ACC112 (cell line): Measurements from ENCODE around the gene APOBEC4.
"Not testable (repeated sequence)": the region's sequence is repeated elsewhere in the genome, so short reads cannot be mapped to it uniquely, and the experiment has no call there.

Experiments
- H2AFZ ChIP-seq: fragments of 200-600 bp; sonication (generic); one replicate; pipeline ENCODE4 v1.6.0; 2017; ENCODE audit warnings: antibody characterized with exemption, low read length; ENCODE audit not compliant: unreplicated experiment
- H3K27ac ChIP-seq: fragments of 200-600 bp; sonication (generic); 2 replicates; pipeline ENCODE4 v1.5.1; 2014; ENCODE audit warnings: low read depth, mild to moderate bottlenecking, antibody characterized with exemption, low read length, moderate library complexity
- H3K27me3 ChIP-seq: fragments of 200-600 bp; sonication (generic); 2 replicates; pipeline ENCODE4 v1.6.1; 2014; ENCODE audit warnings: mild to moderate bottlenecking, antibody characterized with exemption, low read length, moderate library complexity, mixed read lengths; ENCODE audit not compliant: insufficient read depth
- H3K36me3 ChIP-seq: fragments of 200-600 bp; sonication (generic); 2 replicates; pipeline ENCODE4 v1.6.1; 2016; ENCODE audit warnings: mild to moderate bottlenecking, antibody characterized with exemption, low read length, moderate library complexity, mixed read lengths; ENCODE audit not compliant: insufficient read depth
- H3K4me1 ChIP-seq: fragments of 200-600 bp; sonication (generic); one replicate; pipeline ENCODE4 v1.6.1; 2016; ENCODE audit warnings: low read length, mixed read lengths; ENCODE audit not compliant: insufficient read depth, unreplicated experiment, control insufficient read depth
- H3K4me3 ChIP-seq: fragments of 200-600 bp; sonication (generic); 2 replicates; pipeline ENCODE4 v1.5.1; 2014; ENCODE audit warnings: mild to moderate bottlenecking, low read depth, low read length
- H3K79me2 ChIP-seq: fragments of 200-600 bp; sonication (generic); one replicate; pipeline ENCODE4 v1.6.0; 2016; ENCODE audit warnings: low read length; ENCODE audit not compliant: control insufficient read depth, unreplicated experiment, insufficient read depth

Gene APOBEC4

DNA sequence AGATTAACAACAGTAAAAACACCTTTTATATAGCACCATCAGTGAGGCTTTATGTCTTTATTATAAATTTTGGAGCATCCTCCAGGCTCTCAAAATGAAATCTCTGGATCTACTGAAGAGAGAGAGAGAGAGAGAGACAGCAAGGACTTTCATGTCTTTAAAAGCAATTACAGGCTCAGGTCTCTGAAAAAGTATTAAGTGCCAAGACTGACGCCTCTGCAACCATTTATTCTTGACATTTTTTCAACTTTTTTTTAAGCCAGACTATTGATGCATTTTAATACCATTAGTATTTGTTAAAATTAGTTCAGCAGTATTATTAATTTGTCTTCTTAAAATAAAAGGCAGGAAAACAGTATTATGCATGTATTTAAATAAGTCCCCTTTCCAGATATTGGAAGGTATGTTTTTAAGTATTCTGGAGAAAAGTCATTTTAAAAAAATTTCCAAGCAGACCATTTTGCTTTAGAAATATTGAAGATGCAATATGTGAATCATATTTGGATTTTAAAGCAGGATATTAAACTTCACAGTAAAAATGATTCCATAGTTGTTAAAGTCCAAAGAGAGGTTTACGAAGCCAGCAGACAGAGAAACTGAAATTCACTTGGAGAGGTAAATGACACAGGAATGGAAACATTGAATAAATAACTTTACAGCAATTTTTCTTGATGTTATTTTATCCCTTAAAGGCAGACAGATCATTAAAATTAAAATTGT is 35.4 kb upstream of the APOBEC4 start:
- Histone ChIP-seq H2AFZ (no peak overlapping the region), H3K4me3 (no peak overlapping the region)

DNA sequence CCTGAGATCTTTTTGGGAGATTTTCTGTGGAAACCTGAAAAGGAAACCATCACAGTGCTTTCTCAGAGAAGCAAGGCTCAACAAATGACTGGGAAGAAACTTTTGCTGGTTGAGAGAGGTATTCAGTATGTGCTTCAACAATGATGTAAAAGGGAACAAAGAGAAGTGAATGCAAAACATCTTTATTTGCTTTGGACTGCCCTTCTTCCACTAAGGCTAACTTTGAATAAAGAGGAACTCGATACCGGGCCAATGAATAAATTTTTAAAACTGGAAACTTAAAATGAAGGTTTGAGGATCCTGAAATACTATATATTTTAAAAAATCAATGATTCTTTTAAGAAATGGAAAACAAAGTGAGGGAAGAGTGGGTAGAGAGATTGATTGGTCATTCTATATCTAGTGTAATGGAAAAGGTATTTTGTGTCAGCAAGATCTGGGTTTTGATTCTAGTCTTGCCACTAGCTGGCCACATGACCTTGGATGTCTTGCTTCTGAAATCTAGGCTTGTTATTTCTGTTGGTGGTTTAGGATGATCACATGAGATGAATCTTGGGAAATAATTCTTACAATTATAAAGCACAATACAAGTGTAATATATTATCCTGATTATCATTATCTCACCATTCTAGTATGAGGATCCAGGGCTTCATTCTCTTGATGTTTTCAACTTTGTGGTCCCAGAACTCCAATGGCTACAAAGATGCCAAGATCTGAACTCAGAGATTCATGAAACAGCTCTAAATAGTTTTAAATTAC is 34.6 kb upstream of the APOBEC4 start:
- H3K4me3 ChIP-seq, result no peak overlapping the region
- no peaks in the 10 kb centered on the region for H3K36me3 ChIP-seq
- no peak overlapping the region for H2AFZ ChIP-seq
- no peaks in the 10 kb centered on the region for H3K79me2 ChIP-seq
- H3K4me1 ChIP-seq, result no peaks in the 10 kb centered on the region
- H3K27ac ChIP-seq, result no peak overlapping the region
- H3K27me3 ChIP-seq, result no peaks in the 10 kb centered on the region

More for the DNA sequence above, 35.4 kb upstream of the APOBEC4 start:
- Histone ChIP-seq H3K27me3 (no peaks in the 10 kb centered on the region), H3K79me2 (no peaks in the 10 kb centered on the region), H3K27ac (no peak overlapping the region), H3K4me1 (no peaks in the 10 kb centered on the region), H3K36me3 (no peaks in the 10 kb centered on the region)

DNA sequence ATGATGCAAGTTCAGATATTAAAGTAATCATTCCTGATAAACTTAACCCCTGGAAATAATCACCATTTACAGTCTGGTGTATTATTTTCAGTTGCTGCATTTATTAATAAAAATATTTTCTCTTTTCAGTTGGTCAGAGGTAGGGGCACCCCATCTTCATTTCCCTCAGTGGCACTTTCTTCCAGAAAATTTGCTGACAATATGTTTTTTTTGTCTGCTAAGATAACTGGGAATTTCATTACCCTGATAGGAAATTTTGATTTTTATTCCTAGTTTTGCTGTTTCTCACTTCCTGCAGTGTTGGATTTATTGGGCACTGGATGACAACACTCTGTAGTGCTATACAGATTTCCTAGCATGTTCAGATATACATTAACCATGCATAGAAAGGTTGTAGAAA is 33.1 kb upstream of the APOBEC4 start:
- no peaks in the 10 kb centered on the region for H3K4me1 ChIP-seq
- no peak overlapping the region for H2AFZ ChIP-seq
- H3K27ac ChIP-seq, result no peak overlapping the region
- H3K4me3 ChIP-seq, result no peak overlapping the region
- no peaks in the 10 kb centered on the region for H3K36me3 ChIP-seq
- H3K27me3 ChIP-seq, result no peaks in the 10 kb centered on the region
- no peaks in the 10 kb centered on the region for H3K79me2 ChIP-seq

DNA sequence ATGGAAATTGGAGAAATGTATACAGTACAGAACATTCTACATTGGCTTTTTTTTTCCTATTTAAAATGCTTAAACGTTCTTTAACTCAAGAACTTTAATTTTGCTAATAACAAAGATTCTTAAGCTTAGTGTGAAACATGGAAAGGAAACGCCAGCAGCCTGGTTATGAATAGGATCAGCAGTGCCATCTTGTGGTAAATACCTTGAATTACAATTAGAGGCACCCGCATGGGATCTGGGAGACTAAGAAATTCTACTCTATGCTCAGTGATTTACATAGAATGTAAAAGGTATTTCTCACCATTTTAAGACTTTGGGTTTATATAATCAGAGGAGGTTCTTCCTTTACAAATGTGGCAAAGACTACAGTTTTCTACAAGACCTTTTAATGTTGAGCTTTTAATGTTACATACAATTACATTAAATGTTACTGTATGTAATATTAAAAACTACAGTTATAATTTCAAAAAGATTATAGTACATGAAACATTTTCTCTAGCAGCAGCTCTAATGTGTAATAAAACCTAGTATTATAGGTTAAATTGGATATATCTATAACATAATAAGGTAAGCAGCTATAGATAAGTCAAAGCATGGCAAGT is 32.1 kb upstream of the APOBEC4 start:
- Histone ChIP-seq H2AFZ (no peak overlapping the region), H3K27me3 (no peaks in the 10 kb centered on the region), H3K36me3 (no peaks in the 10 kb centered on the region), H3K4me3 (no peak overlapping the region), H3K79me2 (no peaks in the 10 kb centered on the region), H3K27ac (no peak overlapping the region), H3K4me1 (no peaks in the 10 kb centered on the region)

DNA sequence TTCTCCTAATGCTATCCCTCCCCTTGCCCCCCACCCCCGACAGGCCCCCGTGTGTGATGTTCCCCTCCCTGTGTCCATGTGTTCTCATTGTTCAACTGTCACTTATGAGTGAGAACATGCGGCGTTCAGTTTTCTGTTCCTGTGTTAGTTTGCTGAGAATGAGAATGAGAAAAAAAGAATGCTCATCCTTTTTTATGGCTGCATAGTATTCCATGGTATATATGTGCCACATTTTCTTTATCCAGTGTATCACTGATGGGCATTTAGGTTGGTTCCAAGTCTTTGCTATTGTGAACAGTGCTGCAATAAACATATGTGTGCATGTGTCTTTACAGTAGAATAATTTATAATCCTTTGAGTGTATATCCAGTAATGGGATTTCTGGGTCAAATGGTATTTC is 26.2 kb upstream of the APOBEC4 start:
- H3K36me3 ChIP-seq, H3K4me3 ChIP-seq, H3K79me2 ChIP-seq, H2AFZ ChIP-seq, H3K27me3 ChIP-seq, H3K27ac ChIP-seq: not testable (repeated sequence)
- H3K4me1 ChIP-seq, result peaks cover 18% of the 10 kb centered on the region

DNA sequence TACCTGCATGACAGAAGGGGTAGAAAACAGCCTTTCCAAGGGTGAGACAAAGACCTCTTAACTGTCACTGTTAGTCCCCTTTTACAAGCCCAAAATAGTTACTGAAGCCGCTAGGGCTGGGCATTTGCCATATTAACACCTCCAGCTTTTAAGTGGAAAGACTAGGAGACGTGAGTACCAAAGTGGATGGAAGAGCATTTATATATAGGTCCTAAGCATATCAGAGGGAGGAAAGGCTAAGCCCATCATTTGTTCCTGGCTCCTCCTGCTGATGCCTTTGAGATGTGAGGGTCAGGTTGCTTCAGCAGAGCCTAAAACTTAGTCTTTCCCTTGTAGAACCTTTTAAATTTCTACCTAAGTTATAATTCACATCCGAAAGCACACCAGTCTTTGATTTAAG is 25.7 kb upstream of the APOBEC4 start:
- H3K4me1 ChIP-seq, result peaks cover 20% of the 10 kb centered on the region
- no peaks in the 10 kb centered on the region for H3K79me2 ChIP-seq
- no peak overlapping the region for H3K4me3 ChIP-seq
- H3K36me3 ChIP-seq, result no peaks in the 10 kb centered on the region
- no peaks in the 10 kb centered on the region for H3K27me3 ChIP-seq
- no peak overlapping the region for H3K27ac ChIP-seq
- H2AFZ ChIP-seq, result no peak overlapping the region

DNA sequence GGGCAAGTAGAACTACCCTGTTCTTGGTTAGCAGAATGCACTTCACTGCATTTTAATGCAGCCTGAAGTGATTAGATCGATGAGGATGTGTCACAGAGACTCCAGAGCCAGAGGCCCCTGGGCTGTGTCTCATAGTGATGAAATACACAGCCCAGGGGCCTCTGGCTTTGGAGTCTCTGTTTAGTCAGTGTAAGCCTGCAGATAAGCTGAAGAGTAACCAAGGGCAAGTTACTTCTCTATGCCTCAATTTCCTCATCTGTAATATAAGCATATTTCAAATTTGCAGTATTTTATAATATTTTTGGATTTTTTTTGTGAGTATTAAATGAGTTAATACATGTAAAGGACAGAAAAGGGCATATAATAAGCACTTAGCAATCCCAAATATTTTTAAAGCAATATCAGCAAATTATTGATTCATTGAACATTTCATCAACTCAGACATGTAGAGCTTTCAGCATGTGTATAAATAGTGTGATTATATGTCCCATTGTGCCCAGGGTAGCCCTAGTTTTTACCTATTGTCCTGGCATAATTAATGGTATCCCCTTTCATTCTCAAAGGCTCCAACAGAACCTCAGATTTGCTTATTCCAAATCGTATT is 23.6 kb upstream of the APOBEC4 start:
- H3K27ac ChIP-seq, result no peak overlapping the region
- H3K4me3 ChIP-seq, result no peak overlapping the region
- no peaks in the 10 kb centered on the region for H3K27me3 ChIP-seq
- H3K4me1 ChIP-seq, result peaks cover 20% of the 10 kb centered on the region
- no peaks in the 10 kb centered on the region for H3K79me2 ChIP-seq
- no peak overlapping the region for H2AFZ ChIP-seq
- H3K36me3 ChIP-seq, result no peaks in the 10 kb centered on the region

DNA sequence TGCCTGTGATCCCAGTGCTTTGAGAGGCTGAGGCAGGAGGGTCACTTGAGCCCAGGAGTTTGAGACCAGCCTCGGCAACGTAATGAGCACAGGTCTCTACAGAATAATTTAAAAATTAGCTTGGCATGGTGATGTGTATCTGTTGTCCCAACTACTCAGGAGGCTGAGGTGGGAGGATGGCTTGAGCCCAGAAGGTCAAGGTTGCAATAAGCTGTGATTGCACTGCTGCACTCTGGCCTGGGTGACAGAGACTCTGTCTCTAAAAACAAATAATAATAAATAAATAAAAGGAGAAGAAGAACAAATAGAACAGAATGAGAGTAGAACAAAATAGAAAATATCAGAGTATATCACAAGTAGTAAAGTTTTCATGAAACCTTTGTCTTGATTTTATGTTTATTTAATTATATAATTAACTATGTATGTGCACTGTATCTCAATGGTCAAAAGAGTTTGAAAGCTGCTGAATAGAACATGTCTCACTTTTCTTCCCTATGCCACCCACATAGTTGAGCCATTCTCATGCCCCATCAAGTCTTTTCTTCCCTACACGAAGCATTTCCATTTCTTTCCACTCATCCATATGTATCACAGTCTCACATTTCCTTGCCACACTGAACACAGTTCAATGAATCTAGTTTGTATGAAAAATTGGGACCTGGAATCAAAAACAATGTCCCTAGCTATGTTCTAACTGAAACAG is 22.9 kb upstream of the APOBEC4 start:
- Histone ChIP-seq H3K27ac (no peak overlapping the region), H3K4me3 (no peak overlapping the region), H2AFZ (no peak overlapping the region), H3K36me3 (no peaks in the 10 kb centered on the region; the same call in 1 of the 2 replicates), H3K4me1 (peaks cover 20% of the 10 kb centered on the region), H3K27me3 (no peaks in the 10 kb centered on the region), H3K79me2 (no peaks in the 10 kb centered on the region)

DNA sequence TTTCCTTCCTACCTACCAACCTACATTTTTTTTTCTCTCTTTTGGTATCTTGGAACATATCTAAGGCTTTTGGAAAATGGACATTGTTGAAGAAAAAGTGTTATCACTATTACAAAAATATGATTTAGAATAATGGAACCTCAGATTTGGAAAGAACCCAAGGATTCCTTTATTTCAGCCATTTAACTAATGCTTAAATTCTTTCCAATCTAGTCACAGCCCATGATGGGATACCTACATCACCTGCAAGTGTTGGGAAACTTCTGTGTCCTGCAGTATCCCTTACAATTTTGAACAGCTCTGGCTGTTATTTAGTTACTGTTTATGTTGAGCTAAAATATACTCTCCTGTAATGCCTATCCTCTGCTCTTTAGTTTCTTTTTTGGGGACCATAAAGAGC is 22.3 kb upstream of the APOBEC4 start:
- Histone ChIP-seq H3K27me3 (no peaks in the 10 kb centered on the region), H3K27ac (no peak overlapping the region), H3K4me3 (no peak overlapping the region), H3K79me2 (no peaks in the 10 kb centered on the region), H2AFZ (no peak overlapping the region), H3K36me3 (no peaks in the 10 kb centered on the region; the same call in 1 of the 2 replicates), H3K4me1 (peaks cover 20% of the 10 kb centered on the region)

DNA sequence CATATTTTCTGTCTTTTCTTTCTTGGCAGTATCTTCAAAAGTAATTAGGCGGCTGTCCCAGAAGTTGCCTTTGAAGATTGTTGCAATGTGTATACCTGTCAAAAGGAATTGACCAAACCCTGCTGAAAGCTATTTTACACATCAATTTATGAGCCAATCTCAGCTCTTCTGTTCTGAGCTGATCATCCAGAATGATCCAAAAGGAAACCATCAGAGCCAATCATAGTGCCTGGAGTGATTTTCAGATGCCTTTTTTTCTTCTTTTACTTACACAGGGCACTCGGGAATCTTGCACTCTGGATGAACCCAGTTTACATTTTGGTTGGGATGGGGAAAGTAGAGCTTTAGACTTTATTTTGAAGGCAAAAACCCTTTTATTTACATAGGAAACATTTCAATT is 21.8 kb upstream of the APOBEC4 start:
- H3K27me3 ChIP-seq, result no peaks in the 10 kb centered on the region
- H2AFZ ChIP-seq, result no peak overlapping the region
- H3K4me1 ChIP-seq, result peaks cover 20% of the 10 kb centered on the region

More for the DNA sequence above, 21.8 kb upstream of the APOBEC4 start:
- H3K79me2 ChIP-seq, result no peaks in the 10 kb centered on the region
- H3K36me3 ChIP-seq, result no peaks in the 10 kb centered on the region; the same call in 1 of the 2 replicates
- no peak overlapping the region for H3K27ac ChIP-seq
- H3K4me3 ChIP-seq, result no peak overlapping the region
